ENCODE measurements around the gene PTPRJ. TPM values are rescaled to one million over a fixed set of nuclear protein-coding genes. Genes with fewer than 3 reads are reported as not detected.

The PTPRJ gene
- total RNA-seq, 1 experiment from 2014 or later, result 1.4 TPM

- no peak for DNase-seq (ENCODE audit: low read depth)
These were observed 113.0 kb downstream of the PTPRJ start for GRCh38 chr11:48093323-48093722.

GRCh38 chr11:48093795-48094642 is 113.7 kb downstream of the PTPRJ start:
- DNase-seq (ENCODE audit: low read depth), result peak; percentile 27

- no peak for DNase-seq (ENCODE audit: low read depth)
These were observed 114.4 kb downstream of the PTPRJ start for GRCh38 chr11:48094643-48095339.

DNA sequence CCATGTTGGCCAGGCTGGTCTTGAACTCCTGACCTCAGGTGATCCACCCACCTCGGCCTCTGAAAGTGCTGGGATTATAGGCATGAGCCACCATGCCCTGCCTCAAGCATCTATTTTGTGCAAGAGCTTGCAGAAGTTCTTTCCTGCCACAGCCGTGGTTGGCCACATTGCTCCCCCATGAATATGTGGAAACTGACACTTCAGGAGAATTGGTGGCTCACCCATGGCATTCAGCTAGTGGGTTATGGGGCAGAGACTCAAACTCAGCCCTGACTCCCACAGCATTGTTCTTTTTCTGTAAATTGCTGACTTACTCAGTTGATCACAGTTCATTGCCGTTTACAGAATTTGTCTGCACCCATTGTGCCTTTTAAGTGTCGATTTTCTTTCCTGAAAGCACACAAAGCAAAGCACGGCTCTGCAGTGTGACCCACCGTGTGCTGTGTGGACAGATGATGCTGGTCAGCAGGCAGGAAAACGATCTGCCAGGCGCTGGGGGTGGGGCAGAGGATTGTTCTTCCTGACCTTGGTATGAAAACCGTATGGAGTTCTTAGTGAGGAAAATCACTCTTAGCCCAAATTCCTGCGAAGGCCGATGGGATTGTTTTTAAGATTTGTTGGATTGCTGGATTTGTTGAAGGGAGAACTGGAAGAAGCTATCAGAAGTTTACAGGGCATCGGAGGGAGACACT is 115.6 kb downstream of the PTPRJ start:
- no peak for DNase-seq (ENCODE audit: low read depth)

DNA sequence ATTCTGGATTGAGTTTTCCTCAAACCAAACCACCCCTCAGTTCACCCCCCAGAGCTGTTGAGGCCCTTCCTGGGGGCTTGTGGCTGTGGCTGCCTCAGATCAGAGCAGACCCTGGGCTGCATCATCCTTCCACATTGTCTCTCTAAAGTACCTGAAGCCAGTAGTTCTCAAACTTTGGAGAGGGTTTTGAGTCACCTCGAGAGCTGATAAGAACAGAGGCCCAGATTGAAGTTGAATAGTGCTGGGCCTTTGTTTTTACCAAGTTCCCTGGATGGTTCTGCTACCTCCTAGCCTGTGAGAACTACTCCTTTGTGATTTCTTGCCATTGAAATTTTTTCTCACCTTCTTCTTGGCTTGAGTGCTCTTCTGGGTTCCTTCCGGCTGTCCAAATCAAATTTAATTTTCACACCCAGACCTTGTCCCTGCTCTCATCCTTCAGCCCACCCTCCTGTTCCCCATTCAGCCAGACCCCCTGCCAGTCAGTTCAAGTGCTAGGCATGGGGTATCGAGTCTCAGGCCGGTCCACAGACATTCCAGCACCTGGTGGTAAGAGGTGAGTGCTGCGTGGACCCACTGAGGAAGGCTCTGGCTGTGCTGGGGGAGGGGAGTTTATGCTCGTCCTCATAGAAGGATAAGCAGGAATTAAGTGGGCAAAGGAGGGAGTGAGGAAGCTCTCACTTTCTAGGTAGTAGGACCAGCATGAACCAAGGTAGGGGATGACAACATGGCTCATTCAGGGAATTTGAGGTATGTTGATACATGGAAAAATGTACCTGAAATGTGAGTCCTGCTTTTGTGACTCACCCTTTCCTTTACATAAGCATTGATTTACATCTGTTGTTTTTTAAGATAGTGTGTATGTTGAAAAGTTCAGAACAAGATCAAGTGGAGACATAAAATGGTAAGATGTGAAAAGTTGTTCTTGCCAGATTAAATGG is 116.5 kb downstream of the PTPRJ start:
- DNase-seq (ENCODE audit: low read depth), result no peak

DNA sequence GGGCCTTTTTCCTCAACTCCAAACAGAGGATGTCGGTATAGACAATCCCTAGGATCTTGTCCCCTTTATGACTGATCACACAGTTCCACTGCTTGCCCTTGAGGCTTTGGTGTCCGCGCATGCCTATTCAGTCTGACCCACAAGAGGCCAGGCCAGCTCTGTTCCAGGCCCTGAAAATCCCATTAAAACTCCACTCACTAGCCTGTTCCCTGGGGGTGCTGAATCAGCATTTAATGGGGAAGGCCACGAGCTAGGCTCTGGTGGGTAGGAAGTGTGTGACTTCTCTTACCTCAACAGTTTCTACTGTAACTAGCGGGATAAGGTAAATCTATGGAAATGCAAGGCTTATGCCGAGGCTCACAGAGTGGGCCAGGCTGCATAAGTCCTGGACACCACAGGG is 117.7 kb downstream of the PTPRJ start:
- no peak for DNase-seq (ENCODE audit: low read depth)

DNA sequence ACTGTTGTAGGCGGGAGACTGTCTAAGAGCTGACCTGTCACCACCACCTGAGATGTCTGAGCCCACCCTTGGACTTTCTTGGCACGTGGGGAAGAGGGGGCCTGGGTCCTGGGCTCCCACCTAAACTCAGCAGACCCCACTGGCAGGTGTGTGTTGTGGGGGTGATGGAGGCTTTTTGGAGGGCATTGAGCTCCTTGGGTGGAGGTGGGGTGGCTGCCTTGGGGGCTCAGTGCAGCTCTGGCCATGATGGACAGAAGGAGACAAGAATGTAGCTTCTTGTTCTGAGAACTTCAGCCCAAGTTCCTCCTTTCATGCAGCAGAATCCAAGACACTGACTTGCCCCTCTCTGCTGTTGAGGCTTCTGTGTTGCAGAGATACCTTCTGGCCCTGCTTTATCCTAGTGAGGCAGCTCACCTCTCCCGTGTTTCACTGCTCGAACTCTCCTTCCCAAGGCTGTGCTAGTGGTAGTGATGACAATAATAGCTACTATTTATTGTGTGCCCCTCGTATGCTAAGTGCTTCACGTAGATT is 119.6 kb downstream of the PTPRJ start:
- DNase-seq (ENCODE audit: low read depth), result no peak

- DNase-seq (ENCODE audit: low read depth), result no peak
These were observed 120.8 kb downstream of the PTPRJ start for GRCh38 chr11:48101044-48101733.

DNA sequence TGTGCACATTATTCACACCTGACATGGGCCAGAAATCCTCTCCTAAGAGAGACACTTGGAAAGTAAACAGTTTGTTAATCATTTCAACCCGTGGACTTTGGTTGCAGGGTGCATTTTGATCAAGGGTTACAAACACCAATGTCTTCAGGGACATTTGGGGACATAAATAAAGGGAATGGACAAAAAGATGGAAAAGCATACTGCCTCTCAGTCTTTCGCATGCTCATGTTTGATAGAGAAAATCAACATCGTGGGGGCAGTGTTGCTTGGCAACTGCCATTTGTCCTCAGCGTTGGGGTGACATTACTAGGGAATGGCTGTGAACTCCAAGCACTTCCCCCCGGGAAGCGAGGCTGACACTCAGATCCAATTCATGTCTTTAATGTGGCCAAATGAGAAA is 121.6 kb downstream of the PTPRJ start:
- no peak for DNase-seq (ENCODE audit: low read depth)

DNA sequence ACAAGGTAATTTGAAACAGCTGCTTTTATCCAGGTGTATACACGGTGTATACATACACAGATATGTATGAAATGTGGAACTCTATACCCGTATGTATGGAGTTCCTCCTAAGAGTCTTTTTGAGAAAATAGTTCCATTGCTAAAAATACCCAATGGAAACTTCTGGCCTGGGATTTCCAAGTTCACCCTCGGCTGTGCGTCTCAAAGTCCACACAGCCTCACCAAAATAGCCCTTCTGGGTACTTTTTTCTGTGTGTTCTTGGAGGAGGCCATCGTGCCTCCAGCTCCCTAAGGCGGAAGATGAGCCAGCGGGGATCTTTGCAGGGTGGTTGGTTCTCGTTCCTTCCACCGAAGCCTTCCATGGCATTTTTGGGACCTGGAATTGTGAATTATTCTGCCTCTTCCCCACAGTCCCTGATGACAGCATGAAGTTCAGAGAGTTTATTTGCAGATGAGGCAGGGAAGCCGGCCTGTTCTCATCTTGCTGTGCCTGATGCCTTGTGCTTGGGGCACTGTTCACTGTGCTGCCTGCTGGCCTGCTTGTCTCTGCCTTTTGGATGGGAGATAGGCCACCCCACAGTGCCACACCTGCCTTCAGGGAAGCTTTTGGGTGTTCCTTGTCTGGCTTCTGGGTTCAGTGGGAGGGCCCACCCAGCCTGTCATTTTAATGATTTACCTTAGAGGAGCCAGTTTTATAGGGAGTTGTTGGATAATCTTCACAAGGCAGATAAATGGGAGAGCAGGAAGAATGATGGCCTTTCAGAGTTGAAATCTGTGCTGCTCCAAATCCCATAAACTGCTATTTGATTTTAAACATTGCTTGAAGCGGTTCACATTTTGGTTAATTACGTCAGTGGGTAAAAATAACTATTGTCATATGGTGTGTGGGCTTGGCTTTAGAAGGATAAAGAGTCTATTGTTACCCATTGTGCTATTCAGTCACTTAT is 123.5 kb downstream of the PTPRJ start:
- DNase-seq (ENCODE audit: low read depth), result no peak

- DNase-seq (ENCODE audit: low read depth), result no peak
These were observed 124.2 kb downstream of the PTPRJ start for GRCh38 chr11:48104568-48104924.

DNA sequence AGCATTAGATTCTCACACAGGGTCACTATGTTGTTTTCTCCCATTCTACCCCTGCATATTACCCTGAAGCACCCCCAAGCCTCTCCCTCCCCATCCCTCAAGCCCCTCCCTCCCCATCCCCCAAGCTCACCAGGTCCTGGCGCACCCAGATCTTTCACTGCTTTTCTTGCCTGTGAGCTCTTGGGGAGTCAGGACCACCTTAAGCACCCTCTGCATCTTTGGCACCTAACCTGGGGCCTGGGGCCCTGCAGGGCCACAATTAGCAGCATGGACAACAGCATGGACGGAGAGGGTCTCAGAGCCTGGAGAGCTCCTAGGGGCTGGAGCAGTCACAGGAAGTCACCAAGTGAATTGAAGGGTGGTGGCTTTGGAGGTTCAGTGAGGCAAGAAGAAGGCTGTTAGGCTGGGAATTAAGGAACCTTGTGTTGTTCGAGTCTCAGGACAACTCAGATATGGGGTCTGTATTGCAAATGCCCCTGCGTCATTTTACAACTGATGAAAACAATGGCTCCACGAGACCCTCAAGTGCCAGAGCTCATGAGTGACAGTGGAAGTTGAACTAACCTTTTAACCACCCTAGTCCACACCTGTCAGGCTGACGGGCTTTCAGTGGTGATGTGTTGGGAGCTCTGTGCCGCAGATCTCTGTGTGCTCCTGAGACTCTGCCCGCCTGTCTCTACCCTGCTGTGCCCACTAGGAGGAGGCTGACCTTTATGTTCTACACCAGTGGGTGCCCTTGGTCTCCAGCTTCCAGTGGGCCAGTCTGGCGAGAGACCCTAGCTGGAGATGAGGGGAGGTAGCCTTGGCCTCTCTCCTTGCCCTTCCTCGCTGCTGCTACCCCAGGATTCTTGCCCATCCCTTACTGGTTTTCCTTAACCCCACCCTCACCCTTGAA is 125.0 kb downstream of the PTPRJ start:
- DNase-seq (ENCODE audit: low read depth), result no peak

DNA sequence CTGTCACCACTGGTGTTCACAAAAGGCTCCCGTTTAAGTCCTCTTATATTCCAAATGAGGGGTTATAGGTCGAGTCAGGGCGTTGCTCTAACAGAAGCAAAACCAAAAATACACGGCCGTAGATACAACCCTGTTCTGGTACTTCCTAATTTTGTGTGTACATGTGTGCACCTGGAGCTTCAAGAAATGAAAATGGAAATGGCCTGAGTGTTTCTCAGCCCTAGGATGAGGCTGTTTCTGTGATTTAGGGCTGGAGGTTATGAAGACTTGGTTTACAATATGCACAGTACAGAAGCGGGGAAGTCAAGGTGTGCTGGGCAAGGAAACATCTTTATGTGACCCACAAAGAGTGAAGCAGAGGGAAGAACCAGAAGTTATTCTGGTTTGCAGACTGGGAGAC is 125.8 kb downstream of the PTPRJ start:
- no peak for DNase-seq (ENCODE audit: low read depth)

DNA sequence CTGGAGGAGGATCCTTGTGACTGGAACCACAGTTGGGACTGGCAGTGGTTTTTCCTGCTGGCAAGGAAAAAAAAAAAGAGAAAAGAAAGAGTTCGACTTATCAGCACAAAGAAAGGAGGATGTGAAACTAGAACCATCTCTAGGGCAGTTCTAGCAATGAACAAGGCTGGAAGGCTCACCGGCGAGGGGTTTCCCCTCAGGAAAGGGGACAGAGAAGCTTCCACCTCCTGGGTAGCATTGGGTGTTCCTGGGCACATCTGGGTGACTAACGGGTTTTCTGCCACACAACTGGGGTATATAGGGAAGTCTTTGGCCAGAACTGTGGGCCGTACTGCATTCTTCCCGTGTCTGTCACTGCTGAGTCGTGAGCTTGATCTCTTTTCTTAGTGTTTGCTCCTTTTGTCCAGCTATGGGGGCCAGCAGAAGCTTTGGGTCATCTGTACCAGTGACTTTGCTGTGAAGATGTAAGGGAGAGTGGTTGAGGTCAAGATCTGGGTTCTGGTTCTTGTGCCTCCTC is 126.9 kb downstream of the PTPRJ start:
- DNase-seq (ENCODE audit: low read depth), result peak; percentile 45

DNA sequence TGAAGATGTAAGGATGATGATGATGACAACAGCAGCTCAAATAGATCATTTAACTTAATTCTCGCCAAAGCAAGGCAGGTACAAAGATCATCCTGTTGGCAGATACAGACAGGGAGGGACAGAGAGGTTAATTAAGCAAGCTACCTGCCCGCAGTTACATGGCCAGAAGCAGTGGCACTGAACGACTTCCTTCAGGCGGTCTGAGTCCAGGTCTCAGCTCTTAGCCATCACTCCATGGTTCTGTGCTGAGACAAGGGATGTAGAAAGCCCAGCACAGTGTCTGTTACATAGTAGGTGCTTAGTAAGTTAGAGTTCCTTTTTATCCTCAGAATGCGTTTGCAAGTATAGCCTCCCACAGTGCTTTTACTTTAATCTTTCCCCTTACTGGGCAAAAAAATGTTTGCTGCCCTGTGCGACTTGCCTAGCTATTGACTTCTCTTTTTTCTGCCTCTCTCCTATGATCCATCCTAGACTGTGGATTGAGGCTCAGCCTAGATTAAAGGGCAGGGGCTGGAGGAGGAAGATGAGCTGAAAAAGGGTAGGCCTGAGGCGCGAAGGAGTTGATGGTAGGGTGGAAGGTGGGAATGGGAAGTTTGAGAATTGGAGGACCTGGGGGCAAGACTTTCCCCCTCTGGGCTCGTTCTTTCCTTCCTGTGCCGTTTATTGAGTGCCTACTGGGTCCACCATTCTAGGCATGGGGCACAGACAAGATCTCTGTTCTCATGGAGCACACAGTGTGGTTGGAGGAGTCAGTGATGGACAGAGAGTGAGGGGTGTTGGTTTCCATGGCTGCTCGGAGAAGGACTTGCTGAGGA is 128.1 kb downstream of the PTPRJ start:
- DNase-seq (ENCODE audit: low read depth), result no peak

DNA sequence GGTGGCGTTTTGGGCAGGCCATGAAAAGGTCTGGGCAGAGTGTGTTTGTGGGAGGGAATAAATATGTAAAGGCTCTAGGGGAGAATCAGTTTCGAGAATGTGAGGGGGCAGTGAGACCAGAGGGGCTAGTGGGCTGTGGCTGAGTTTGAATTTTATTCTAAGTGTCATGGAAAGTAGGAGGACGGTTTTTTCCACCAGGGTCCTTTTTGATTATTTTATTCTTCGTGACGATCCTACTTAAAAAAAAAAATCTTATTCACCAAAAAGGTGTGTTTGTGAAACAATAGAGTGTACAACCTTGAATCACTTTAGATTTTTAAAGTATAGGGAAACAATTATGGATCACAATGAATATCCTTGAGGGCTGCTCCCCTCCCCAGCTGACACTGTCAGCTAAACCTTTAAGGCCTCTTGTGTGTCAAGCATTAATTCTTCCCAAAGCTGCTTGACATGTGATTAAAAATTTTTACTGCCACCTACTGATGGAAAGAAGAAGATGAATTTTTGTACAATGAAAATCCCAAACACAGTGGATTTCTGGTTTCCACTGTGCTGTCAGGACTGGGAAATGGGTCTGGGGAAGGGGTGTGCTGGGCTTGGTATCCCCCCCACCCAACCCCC is 128.8 kb downstream of the PTPRJ start:
- DNase-seq (ENCODE audit: low read depth), result peak; percentile 52

DNA sequence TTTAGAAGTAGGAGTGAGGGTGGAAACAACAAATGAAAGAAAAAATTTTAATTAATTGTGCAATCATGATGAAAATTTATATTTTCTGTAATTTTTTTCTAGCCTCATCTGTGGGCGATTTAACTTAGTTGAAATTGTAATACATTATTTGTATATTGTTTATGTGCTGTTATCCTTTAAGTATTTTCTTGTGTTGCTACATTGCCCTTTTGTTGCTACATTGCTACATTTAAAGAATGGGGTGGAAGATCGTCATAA is 130.1 kb downstream of the PTPRJ start:
- no peak for DNase-seq (ENCODE audit: low read depth)
